ENCODE data around the gene GALK1.

DNA sequence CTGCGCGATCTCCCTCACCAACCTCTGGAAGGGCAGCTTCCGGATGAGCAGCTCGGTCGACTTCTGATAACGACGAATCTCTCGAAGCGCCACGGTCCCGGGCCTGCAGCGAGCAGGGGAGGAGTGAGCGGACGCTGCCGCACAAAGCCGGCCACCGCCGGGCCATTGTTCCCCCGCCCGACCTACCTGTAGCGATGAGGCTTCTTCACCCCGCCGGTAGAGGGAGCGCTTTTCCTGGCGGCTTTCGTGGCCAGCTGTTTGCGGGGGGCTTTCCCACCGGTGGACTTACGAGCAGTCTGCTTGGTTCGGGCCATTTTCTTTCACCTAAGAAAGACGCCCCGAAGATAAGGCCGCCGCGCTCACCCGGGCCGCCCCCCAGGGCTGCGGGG lies 13.9 kb upstream of the GALK1 start:
- TF ChIP-seq CTCF (IDR thresholded peaks at IDR 0.05 in 4 of 5, conservative IDR thresholded peaks at IDR 0.05 in 1 of 5) (peak; percentile 68 to 93 (median 75)), POLR2A (IDR thresholded peaks at IDR 0.05) (no peak)

Measured in gastrocnemius medialis (tissue), 4 donors.